ENCODE measurements around the gene ZNF277.

ZNF277 gene

GRCh38 chr7:112220877-112221434, 14.5 kb downstream of the ZNF277 start:
- TF ChIP-seq CTCF (IDR thresholded peaks at IDR 0.05; ENCODE audit: poor library complexity, severe bottlenecking): no peak
- DNase-seq (ENCODE audit: low spot score) (no peak), ATAC-seq (ENCODE audit: low read depth) (no peak)
- Histone ChIP-seq H3K9me3 (ENCODE audit: severe bottlenecking) (no peaks in the 10 kb centered on the region), H3K27me3 (ENCODE audit: insufficient read depth, poor library complexity, severe bottlenecking) (no peaks in the 10 kb centered on the region), H3K36me3 (ENCODE audit: low read depth) (no peaks in the 10 kb centered on the region), H3K4me3 (ENCODE audit: severe bottlenecking) (no peak overlapping the region), H3K4me1 (ENCODE audit: insufficient read depth, poor library complexity, severe bottlenecking) (no peaks in the 10 kb centered on the region), H3K27ac (ENCODE audit: poor library complexity, severe bottlenecking) (no peak overlapping the region)

- no peaks in the 10 kb centered on the region for H3K4me1 ChIP-seq (ENCODE audit: insufficient read depth, poor library complexity, severe bottlenecking)
- no peak for TF ChIP-seq CTCF (IDR thresholded peaks at IDR 0.05; ENCODE audit: poor library complexity, severe bottlenecking)
- ATAC-seq (ENCODE audit: low read depth) (no peak), DNase-seq (ENCODE audit: low spot score) (no peak)
- H3K27ac ChIP-seq (ENCODE audit: poor library complexity, severe bottlenecking): no peak overlapping the region
- no peak overlapping the region for H3K4me3 ChIP-seq (ENCODE audit: severe bottlenecking)
- no peaks in the 10 kb centered on the region for H3K27me3 ChIP-seq (ENCODE audit: insufficient read depth, poor library complexity, severe bottlenecking)
- no peaks in the 10 kb centered on the region for H3K9me3 ChIP-seq (ENCODE audit: severe bottlenecking)
- H3K36me3 ChIP-seq (ENCODE audit: low read depth): no peaks in the 10 kb centered on the region
These were observed 16.8 kb downstream of the ZNF277 start for GRCh38 chr7:112223310-112223709.

- ATAC-seq (ENCODE audit: low read depth) (no peak), DNase-seq (ENCODE audit: low spot score) (no peak)
- no peaks in the 10 kb centered on the region for H3K36me3 ChIP-seq (ENCODE audit: low read depth)
- no peak overlapping the region for H3K4me3 ChIP-seq (ENCODE audit: severe bottlenecking)
- no peak for TF ChIP-seq CTCF (IDR thresholded peaks at IDR 0.05; ENCODE audit: poor library complexity, severe bottlenecking)
- H3K27me3 ChIP-seq (ENCODE audit: insufficient read depth, poor library complexity, severe bottlenecking): no peaks in the 10 kb centered on the region
- no peaks in the 10 kb centered on the region for H3K9me3 ChIP-seq (ENCODE audit: severe bottlenecking)
- no peak overlapping the region for H3K27ac ChIP-seq (ENCODE audit: poor library complexity, severe bottlenecking)
- no peaks in the 10 kb centered on the region for H3K4me1 ChIP-seq (ENCODE audit: insufficient read depth, poor library complexity, severe bottlenecking)
These were observed 17.7 kb downstream of the ZNF277 start for GRCh38 chr7:112224186-112224585.

- TF ChIP-seq CTCF (IDR thresholded peaks at IDR 0.05; ENCODE audit: poor library complexity, severe bottlenecking): no peak
- Histone ChIP-seq H3K27me3 (ENCODE audit: insufficient read depth, poor library complexity, severe bottlenecking) (no peaks in the 10 kb centered on the region), H3K4me3 (ENCODE audit: severe bottlenecking) (no peak overlapping the region), H3K9me3 (ENCODE audit: severe bottlenecking) (no peaks in the 10 kb centered on the region), H3K4me1 (ENCODE audit: insufficient read depth, poor library complexity, severe bottlenecking) (no peaks in the 10 kb centered on the region), H3K27ac (ENCODE audit: poor library complexity, severe bottlenecking) (no peak overlapping the region), H3K36me3 (ENCODE audit: low read depth) (no peaks in the 10 kb centered on the region)
- DNase-seq (ENCODE audit: low spot score): no peak
- ATAC-seq (ENCODE audit: low read depth): no peak
These were observed 18.5 kb downstream of the ZNF277 start for GRCh38 chr7:112225006-112225405.

- Histone ChIP-seq H3K27ac (ENCODE audit: poor library complexity, severe bottlenecking) (no peak overlapping the region), H3K36me3 (ENCODE audit: low read depth) (no peaks in the 10 kb centered on the region), H3K4me3 (ENCODE audit: severe bottlenecking) (no peak overlapping the region), H3K4me1 (ENCODE audit: insufficient read depth, poor library complexity, severe bottlenecking) (no peaks in the 10 kb centered on the region), H3K9me3 (ENCODE audit: severe bottlenecking) (no peaks in the 10 kb centered on the region), H3K27me3 (ENCODE audit: insufficient read depth, poor library complexity, severe bottlenecking) (no peaks in the 10 kb centered on the region)
- TF ChIP-seq CTCF (IDR thresholded peaks at IDR 0.05; ENCODE audit: poor library complexity, severe bottlenecking): no peak
- DNase-seq (ENCODE audit: low spot score) (no peak), ATAC-seq (ENCODE audit: low read depth) (peak; percentile 61; the same call in 2 of the 3 replicates)
These were observed 20.3 kb downstream of the ZNF277 start for GRCh38 chr7:112226701-112227276.
